HG02840 (cell line): Measurements from ENCODE around the gene CGB5.
"Not testable (repeated sequence)": the region's sequence is repeated elsewhere in the genome, so short reads cannot be mapped to it uniquely, and the experiment has no call there.

Experiments
- ATAC-seq: cut with Tn5 transposase; IDR thresholded peaks from one replicate; pipeline ENCODE4 v1.9.1; 2021; ENCODE audit warnings: mild to moderate bottlenecking, moderate library complexity, moderate number of reproducible peaks; ENCODE audit not compliant: unreplicated experiment, low FRiP score

Gene CGB5

GRCh38 chr19:49043548-49043947 is at the start of gene CGB5:
Gene CGB5 (plus strand): TSS chr19:49043848. CDS start chr19:49044210, 362 bp downstream.
- ATAC-seq, result not testable (repeated sequence)

- ATAC-seq, result no peak
Observed at GRCh38 chr19:48994035-48994386, 49.6 kb upstream of the CGB5 start.

- no peak for ATAC-seq
Observed at GRCh38 chr19:48997972-48998371, 45.7 kb upstream of the CGB5 start.

DNA sequence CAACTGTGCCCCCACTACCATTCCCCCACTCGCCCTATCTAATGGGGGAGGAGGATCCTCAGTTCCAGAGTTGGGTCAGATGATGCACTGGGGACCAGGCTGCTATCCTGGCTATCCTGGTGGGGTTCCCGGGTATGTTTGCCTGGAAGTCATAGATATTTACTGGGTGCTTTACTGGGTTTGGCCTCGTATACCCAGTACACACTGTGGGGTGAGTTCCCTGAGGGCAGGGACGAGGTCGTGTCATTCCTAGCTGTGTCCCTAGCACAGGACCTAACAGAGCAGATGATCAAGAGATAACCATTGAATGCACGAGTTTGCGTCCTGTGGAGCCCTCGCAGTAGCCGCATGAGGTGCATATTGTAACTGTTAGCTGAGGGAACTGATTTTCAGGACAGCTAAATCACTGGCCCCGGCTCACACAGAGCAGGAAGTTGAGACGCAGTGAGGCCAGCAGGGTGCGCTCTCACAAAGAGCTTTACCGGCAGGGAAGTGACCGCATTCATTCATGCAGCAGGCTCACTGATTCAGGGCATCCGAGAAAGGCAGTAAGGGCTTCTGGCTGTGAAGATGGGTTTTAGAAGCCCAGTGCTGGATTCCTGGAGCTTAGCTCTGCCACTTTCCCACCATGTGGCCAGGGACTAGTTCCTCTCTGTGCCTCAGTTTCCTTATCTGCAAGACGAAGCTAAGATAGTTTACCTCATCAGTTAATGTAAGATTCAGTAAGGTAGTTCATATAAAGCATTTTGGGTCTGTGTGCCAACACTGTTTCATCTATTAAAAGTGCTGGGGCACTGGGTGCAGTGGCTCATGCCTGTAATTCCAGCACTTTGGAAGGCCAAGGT is 43.9 kb upstream of the CGB5 start:
- no peak for ATAC-seq

DNA sequence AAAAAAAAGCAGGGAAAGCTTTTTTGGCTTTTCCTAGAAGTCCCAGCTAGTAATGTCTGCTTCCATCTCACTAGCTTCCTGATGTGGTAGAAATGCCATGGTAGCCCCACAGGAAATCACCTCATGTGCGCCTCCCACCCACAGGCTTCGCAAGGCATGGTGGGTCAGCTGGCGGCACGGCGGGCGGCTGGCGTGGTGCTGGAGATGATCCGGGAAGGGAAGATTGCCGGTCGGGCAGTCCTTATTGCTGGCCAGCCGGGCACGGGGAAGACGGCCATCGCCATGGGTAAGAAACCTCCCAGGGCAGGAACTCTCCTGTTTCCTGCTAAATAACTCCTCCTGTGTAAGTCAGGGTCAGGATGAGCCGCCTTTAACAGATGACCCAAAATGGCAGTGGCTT is 39.5 kb upstream of the CGB5 start:
- no peak for ATAC-seq

DNA sequence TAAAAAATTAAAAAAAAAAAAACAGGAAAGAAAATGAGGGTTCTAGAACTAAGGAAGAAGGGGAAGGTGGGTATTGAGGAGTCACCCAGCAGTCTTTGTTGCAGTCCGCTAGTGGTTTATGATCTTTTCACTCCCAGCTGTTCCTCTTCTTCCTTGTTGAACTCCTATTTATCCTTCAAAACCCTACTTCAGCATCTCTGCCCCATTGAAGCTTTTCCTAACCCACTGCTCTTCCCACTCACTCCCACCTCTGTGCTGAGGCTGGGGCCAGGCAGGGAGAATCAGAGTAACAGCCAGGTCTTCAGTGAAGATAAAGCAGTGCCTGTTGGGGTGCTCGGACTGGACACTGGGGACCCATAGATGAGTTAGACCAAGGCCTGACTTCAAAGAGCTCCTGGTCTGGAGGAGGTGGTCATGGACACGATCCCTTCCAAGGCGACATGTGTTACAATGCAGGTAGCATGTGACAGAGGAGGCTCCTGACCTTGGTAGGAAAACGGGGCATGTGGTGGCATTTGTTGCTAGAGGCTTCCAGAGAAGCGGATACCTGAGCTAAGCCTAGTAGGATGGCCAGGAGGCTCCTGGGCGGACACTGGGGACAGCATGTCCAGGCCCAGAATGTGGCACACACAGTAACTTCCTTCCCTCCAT is 38.6 kb upstream of the CGB5 start:
- no peak for ATAC-seq

- ATAC-seq, result no peak
Observed at GRCh38 chr19:49006905-49007304, 36.7 kb upstream of the CGB5 start.

GRCh38 chr19:49009828-49010227 is 33.8 kb upstream of the CGB5 start:
- ATAC-seq, result no peak

GRCh38 chr19:49010453-49010852 is 33.2 kb upstream of the CGB5 start:
- no peak for ATAC-seq

GRCh38 chr19:49011194-49011593 is 32.5 kb upstream of the CGB5 start:
- no peak for ATAC-seq

GRCh38 chr19:49014123-49014869 is 29.4 kb upstream of the CGB5 start:
- ATAC-seq, result no peak

DNA sequence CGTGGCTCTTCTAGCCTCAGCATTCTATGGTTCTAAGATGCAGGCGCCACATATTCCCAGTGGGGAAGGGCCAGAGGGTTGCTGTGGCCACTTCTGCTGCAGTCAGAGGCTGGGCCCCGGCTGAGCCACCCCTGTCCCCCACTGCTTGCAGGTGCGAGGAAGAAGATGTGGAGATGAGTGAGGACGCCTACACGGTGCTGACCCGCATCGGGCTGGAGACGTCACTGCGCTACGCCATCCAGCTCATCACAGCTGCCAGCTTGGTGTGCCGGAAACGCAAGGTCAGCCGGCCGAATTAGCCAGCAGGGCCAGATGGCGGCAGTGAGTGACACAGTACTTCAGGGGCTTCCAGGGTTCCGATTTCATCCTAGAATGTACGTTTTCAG is 28.8 kb upstream of the CGB5 start:
- ATAC-seq, result no peak

DNA sequence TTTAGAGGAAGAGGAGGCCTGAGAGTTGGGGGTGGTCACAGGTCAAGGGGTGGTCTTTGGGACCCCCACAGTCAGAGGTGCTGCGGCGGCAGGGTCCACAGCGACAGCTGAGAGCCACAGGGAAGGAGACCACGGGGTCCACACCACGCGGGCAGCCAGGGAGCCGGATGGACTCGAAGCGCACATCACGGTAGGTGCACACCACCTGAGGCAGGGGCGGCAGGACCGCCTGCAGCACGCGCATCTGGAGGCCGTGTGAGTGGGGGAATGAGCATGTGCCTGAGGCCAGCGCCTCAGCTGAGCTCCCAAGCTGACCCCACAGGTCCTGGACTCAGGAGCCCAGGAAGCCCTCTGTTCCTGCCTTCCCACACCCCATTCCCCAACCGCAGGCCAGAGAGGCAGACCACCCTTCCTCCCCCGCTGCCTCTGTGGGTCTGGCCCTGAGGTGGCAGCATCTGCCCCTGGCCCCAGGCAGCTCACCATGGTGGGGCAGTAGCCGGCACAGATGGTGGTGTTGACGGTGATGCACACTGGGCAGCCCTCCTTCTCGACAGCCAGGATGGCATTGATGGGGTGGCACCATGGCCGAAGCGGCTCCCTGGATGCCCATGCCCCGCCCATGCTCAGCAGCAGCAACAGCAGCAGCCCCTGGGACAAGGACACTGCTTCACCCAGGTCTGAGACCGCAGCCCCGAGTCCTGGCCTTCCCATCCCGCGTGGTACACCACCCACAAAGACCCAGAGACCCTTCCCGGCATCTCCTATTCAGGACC is 27.4 kb upstream of the CGB5 start:
- ATAC-seq, result no peak

- no peak for ATAC-seq
Observed at GRCh38 chr19:49017041-49017665, 26.5 kb upstream of the CGB5 start, which contains the start of gene LHB. Gene LHB (minus strand): TSS chr19:49017091. CDS start chr19:49017081, 10 bp downstream.

GRCh38 chr19:49017666-49018351 is 25.8 kb upstream of the CGB5 start:
- ATAC-seq, result peak; percentile 51

DNA sequence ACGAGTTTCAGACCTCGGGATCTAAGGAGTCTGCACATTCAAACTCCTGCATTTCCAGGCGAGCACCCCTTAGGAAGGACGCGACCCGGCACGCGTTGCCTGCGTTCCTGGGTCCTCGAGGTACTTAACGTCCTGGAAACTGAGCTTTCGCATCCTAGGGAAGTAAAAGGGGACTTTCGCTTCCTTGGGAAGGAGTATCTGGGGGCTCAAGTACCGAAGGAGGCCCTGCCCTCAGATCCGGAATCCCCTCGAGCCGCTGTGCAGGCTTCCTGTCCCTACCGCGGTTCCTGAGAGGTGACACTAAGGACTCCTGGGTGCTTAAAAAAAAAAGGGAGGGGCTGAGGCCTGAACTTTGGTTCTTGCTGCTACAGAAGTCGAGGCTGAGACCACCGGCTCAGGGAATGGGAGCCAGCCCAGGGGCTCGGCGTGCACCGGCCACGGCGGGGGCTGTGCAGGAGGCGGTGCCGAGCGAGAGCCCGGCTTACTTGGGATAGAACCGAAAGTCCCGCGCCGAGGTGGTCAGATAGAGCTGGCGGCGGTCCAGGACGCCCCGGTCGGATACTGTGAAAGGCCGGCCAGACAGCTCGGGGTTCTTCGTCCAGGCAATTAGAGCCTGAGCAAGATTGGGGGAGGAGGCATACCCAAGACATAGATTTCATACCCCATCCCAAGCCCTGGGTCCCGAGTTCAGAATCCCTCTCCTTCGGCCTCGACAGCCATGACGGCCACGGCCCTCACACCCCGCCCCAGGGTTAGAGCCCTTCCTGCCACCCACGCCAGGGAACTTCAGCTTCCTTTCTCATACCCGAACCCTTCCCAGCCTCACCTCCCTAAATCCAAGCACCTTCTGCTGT is 25.0 kb upstream of the CGB5 start:
- not testable (repeated sequence) for ATAC-seq

DNA sequence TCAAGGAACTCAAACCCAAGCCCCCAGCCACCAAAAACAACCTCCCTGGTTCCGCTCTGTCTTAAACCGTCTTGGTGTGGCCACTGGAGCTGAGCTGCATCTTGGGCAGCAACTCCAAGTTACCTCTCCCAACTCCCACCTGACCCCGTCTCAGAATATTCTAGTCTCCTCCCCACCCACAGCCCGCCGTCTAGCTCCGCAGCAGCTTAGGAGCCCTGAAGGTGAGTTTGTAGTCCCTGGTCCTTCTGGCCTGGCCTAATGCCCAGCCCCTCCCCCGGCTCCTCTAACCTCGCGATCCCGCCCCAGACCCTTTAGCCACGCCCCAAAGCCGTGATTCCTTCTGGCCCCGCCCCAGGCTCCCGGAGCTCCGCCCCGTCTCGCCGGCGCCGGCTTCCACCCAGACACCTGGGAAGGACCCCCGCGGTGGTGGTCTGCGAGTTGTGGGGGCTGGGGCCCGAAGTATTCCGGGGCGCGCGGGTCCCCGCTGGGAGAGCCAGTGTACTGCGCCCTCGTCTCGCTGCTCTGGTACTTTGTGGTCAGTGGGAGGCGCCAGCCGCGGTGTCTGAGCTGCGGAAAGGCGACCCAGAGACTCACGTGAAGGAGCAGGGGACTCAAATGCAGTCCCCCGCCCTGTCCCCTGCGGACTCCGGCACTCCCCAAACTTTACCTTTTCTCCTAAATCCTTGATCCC is 24.3 kb upstream of the CGB5 start:
- ATAC-seq, result no peak

DNA sequence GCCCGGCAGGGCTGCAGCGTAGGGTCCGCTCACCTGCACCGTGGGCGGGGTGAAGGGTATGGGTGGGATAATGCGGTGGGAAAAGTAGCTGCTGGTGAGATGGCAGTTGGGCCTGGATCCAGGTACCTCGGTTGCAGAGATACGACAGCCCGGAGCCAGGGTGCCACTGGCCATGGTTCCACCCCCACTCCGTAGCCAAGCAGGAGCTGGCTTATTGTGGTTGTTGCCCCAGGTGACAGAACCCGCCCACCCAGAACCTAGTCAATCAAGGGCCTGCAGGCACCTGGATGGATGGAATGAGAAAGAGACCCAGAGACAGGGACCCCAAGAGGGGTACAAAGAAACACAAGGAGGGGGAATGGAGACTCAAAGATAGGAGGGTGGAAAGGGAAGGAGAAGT is 23.3 kb upstream of the CGB5 start:
- ATAC-seq, result no peak
